ENCODE data around the gene IPO4. TPM values are rescaled to one million over a fixed set of nuclear protein-coding genes. Genes with fewer than 3 reads are reported as not detected.

Gene IPO4
- total RNA-seq, 2 donors from 2014 or later = 34.0 to 78.7 TPM

DNA sequence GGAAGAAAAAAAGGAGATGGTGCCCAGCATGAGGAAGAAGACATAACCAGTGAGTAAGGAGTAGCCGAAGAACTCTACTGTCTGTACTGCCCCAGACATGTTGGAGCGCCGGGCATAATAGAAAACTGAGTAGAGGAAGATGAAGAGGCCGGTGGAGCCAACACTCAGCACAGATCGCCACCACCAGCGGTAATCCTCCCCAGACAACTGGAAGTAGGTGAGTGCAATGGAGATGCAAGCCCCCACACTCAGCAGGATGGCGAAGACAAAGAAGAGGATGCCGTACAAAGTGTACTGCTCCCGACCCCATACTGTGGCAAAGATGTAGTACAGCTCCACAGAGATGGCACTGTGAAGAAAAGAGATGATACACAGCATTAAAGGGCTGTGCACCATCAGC is 844 bp upstream of the IPO4 start:
- Mint-ChIP-seq H3K4me1 (peaks cover 32% of the 10 kb centered on the region), H3K36me3 (ENCODE audit: low read depth) (peaks cover 65% of the 10 kb centered on the region), H3K27me3 (no peaks in the 10 kb centered on the region), H3K9me3 (no peaks in the 10 kb centered on the region), H3K4me3 (peak overlapping the region; percentile 84), H3K27ac (peak overlapping the region; percentile 77)
- ATAC-seq (replicated peaks) = no peak

DNA sequence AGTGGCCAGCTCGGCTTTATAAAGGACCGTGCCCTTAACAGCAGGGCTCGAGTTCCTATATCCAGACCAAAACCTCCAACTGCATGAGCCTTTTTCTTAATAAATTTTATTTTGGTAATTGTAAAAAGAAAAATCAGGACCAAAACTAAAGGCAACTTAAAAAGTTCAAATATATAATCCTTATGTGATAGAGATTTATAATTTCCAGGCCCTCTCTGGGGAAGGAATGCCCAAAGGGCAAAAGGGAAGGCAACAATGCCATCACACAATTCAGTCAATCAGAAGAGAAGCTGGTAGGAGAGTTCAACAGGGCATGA is 401 bp upstream of the IPO4 start:
- peak overlapping the region; percentile 77 for H3K27ac Mint-ChIP-seq
- peak overlapping the region; percentile 84 for H3K4me3 Mint-ChIP-seq
- no peaks in the 10 kb centered on the region for H3K9me3 Mint-ChIP-seq
- no peaks in the 10 kb centered on the region for H3K27me3 Mint-ChIP-seq
- H3K36me3 Mint-ChIP-seq (ENCODE audit: low read depth) = peaks cover 61% of the 10 kb centered on the region
- ATAC-seq (replicated peaks) = no peak
- peaks cover 28% of the 10 kb centered on the region for H3K4me1 Mint-ChIP-seq

DNA sequence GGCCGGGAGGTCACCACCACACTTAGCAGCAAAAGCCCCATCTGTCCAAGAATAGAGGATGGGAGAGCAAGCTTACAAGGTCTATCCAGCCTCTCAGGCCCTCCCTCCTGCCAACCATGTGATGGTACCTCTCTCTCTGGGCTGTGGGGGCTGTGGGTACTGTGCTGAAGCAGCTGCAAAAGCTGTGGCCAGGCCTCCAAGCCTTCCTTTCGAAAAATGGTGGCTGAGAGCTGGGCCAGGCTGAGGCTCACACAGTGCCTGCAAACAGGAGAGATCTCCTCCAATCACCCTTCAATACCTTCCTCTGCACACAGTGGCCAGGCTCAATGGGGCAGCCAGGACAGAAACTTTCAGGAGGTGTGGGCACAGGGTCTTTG is 1.1 kb downstream of the IPO4 start:
- Mint-ChIP-seq H3K36me3 (ENCODE audit: low read depth) (peaks cover 63% of the 10 kb centered on the region), H3K4me3 (peak overlapping the region; percentile 84), H3K27ac (peak overlapping the region; percentile 77), H3K27me3 (no peaks in the 10 kb centered on the region), H3K9me3 (no peaks in the 10 kb centered on the region), H3K4me1 (peaks cover 20% of the 10 kb centered on the region)
- no peak for ATAC-seq (replicated peaks)

DNA sequence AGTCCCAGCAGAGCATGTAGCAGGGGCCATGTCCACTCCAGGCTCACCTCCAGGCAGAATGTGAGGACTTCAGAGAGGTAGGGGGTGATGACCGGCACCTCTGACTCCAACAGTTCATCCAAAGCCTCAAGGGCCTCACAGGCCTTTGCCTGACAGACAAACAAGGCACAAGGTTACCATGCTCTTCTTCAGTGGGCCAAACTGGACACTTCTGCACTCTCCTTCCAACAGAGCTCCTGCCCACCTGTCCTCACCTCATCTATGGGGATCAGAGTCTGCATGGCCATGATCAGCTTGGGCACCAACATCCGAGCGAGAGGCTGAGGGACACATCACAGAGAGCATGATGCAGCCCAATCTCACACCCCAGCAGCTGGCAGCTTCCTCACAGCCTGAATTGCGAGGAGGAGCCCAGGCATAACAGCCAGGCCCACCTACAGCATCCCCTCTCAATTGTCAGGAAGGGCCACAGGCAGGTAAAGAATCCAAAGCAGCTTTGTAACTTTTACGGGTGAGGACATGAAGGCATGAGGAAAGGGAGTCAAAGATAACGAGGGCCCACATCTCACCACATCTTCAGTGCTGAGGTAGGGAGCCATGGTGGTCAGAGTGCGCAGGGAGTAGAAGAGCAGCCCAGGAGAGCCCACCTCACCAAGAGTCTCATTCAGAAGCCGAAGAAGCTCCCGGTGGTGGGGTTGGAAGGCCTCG is 1.6 kb downstream of the IPO4 start:
- Mint-ChIP-seq H3K36me3 (ENCODE audit: low read depth) (peaks cover 63% of the 10 kb centered on the region), H3K4me1 (peaks cover 15% of the 10 kb centered on the region), H3K9me3 (no peaks in the 10 kb centered on the region), H3K27me3 (no peaks in the 10 kb centered on the region), H3K27ac (peak overlapping the region; percentile 77), H3K4me3 (peak overlapping the region; percentile 84)
- ATAC-seq (replicated peaks) = no peak

DNA sequence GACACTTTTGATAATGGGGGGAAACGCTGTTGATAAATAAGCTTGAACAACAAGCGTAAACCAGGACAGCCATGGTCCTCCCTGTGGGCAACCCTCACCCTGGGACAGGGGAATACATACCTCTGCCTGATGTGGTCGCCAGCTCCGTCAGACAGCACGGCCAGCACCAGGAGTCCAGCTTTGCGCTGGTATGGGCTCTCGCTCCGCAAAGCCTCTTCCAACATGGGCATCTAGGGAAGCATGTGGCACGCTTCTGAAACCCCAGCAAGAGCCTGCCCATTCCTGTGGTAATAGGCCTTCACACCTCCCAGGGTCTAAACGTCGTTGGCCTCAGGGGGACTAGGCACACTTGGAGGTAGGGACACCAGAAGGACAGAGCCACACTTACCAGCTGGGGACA is 2.9 kb downstream of the IPO4 start:
- H3K4me1 Mint-ChIP-seq = peaks cover 15% of the 10 kb centered on the region
- no peak for ATAC-seq (replicated peaks)
- H3K27ac Mint-ChIP-seq = no peak overlapping the region
- H3K4me3 Mint-ChIP-seq = no peak overlapping the region
- H3K36me3 Mint-ChIP-seq (ENCODE audit: low read depth) = peaks cover 61% of the 10 kb centered on the region
- H3K27me3 Mint-ChIP-seq = no peaks in the 10 kb centered on the region
- H3K9me3 Mint-ChIP-seq = no peaks in the 10 kb centered on the region

DNA sequence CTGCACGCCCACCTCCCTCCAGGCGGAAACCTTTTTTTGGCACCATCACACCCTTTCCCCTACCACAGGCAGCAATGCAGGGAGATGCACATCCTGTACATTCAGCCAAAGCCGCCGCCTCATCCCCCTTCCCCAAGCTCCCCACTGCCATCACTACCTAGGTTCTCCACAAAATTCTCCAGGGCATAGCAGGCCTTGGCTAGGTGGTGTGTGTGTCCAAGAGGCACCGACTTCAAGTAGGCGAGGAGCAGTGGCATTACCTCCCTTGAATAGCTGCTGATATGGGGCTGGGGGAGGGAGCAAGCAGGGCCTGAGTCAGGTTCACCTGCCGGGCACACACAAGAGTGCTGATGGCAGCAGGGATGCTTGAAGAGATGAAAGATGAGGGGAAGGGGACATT is 3.6 kb downstream of the IPO4 start:
- Mint-ChIP-seq H3K4me3 (no peak overlapping the region), H3K36me3 (ENCODE audit: low read depth) (peaks cover 62% of the 10 kb centered on the region), H3K27ac (no peak overlapping the region)

DNA sequence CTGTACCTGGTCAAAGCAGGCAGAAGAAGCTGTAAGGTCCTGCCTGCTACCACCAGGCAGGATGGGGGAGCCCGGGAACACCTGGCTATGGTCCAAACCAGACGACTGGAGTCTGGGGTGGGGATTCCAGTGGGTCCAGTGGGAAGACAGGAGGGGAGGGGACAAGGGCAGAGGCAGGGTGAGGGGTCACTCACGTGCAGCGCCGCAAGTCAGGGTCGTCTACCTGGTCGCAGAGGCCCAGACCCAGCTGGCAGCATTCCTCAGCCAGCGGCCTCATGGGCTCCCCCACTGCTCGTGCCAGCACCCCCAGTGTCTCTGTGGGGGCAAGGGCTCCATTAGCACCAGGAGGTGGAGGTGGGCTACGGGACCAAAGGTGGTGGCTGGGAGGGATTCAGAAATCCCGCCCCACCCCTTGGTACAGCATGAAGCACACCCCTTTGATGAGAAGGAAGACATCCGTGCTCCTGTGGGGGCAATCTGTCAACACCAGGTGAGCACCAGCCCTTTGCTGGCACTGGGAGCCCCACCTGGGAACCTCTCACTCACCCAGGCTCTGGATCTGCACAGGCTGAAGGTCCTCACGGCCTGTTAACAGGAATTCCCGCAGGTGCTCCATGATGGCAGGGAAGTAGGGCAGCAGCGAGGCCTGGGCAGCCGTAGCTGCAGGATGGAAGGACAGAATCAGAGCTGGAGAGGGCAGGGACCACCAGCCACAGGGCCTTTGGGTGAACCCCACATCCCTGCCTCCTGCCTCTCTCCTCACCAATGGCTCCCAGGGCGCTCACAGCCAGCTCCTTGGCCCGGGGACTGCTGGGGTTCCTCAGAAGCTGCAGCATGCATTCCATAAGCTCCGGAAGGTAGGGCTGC is 4.3 kb downstream of the IPO4 start:
- H3K9me3 Mint-ChIP-seq = no peaks in the 10 kb centered on the region
- ATAC-seq (replicated peaks) = no peak
- H3K4me3 Mint-ChIP-seq = no peak overlapping the region
- H3K27me3 Mint-ChIP-seq = no peaks in the 10 kb centered on the region
- H3K27ac Mint-ChIP-seq = no peak overlapping the region
- H3K4me1 Mint-ChIP-seq = peaks cover 9% of the 10 kb centered on the region
- peaks cover 66% of the 10 kb centered on the region for H3K36me3 Mint-ChIP-seq (ENCODE audit: low read depth)

More for the DNA sequence above, 3.6 kb downstream of the IPO4 start:
- ATAC-seq (replicated peaks) = no peak
- Mint-ChIP-seq H3K4me1 (peaks cover 12% of the 10 kb centered on the region), H3K27me3 (no peaks in the 10 kb centered on the region), H3K9me3 (no peaks in the 10 kb centered on the region)

DNA sequence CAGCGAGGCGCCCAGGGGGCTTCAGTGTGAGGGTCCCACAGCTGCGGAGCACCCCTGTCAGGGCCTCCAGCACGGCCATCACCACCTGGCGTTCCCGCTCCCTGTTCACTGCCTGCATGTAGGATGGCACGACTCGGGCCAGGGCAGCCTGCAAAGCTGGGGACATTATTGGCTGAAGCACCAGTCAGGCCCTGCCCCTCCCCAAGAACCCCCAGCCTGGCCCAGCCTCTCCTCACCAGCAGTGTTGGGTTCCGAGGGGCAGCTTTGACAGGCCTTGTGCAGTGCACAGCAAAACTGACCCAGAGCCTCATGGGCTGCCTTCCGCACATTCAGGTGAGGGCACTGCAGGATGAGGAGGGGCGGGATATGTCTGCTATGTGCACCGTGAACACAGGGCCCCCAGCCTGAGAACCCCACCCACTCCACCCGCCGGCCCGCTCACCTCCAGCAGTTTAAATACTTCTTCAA is 5.6 kb downstream of the IPO4 start:
- H3K4me3 Mint-ChIP-seq = no peak overlapping the region
- no peaks in the 10 kb centered on the region for H3K9me3 Mint-ChIP-seq
- no peaks in the 10 kb centered on the region for H3K27me3 Mint-ChIP-seq
- H3K4me1 Mint-ChIP-seq = peaks cover 5% of the 10 kb centered on the region
- no peak for ATAC-seq (replicated peaks)
- H3K27ac Mint-ChIP-seq = peak overlapping the region; percentile 41
- peaks cover 76% of the 10 kb centered on the region for H3K36me3 Mint-ChIP-seq (ENCODE audit: low read depth)

DNA sequence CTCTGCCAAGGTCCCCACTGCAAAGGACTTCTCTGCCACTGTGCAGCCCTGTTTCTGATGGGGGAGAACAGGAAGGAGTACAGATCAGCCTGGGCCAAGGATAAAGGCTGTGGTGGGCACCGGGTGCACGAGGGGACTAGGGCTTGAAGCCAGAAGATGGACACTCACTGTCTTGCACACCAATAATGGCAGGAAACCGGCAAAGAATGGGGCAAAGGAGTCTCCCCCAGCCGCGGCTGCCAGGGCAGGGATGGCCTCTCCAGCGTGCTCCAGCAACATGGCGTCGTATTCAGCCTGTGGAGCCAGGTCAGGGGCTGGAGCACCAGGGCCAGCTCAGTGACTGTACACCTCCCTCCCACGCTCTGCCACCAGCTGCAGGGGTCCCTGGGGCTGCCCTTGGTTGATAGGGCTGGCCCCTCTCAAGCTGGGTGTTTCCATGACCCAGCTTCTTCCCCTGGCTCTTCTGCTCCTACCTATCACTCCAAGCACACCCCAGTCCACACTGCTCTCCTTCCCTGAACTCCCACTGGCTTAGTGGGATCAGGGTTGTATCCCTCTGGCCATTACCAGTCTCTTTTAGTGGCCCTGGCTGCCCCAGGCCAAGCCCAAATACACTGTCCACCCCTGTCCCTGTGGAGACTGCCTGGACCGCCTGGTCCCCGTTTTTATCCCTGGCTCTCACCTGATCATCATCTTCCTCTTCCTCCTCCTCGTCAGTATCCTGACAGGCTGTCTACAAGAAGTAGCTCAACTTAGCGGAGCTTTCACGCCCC is 6.3 kb downstream of the IPO4 start:
- Mint-ChIP-seq H3K27ac (no peak overlapping the region), H3K4me1 (peaks cover 4% of the 10 kb centered on the region)

DNA sequence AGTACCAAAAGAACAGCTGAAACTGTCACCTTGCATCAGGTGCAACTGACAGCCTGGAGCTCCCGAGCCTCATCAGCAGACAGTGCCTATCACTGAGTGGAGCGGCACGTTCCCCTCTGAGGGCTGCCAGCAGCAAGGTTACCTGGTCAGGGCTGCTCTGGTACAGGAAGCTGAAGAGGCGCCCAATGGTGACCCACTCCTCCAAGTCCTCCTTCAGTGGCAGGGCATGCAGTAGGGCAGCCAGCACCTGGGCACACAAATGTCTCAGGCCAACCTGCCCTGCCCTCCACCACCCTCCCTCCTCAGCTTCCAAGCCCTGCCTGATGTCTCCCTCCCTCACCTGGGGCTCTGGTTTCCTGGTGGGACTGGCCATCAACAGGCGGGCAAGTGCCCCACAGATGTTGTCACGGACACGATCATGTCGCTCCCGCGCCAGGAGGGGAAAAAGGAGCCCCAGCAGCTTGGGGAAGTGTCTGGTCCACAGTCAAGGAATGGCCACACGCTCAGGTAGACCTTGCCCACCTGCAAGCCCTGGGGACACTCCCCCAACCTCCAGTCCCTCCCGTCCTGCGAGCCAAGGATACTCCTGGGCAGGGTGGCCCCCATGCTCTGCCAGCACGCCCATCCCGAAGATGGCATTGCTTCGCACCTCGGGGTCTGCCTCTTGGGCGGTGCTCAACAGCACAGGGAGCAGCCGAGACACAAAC is 7.1 kb downstream of the IPO4 start:
- Mint-ChIP-seq H3K27me3 (no peaks in the 10 kb centered on the region), H3K4me1 (no peaks in the 10 kb centered on the region), H3K36me3 (ENCODE audit: low read depth) (peaks cover 85% of the 10 kb centered on the region), H3K4me3 (no peak overlapping the region), H3K27ac (no peak overlapping the region), H3K9me3 (no peaks in the 10 kb centered on the region)
- ATAC-seq (replicated peaks) = peak; percentile 8

More for the DNA sequence above, 6.3 kb downstream of the IPO4 start:
- Mint-ChIP-seq H3K4me3 (no peak overlapping the region), H3K9me3 (no peaks in the 10 kb centered on the region), H3K36me3 (ENCODE audit: low read depth) (peaks cover 82% of the 10 kb centered on the region), H3K27me3 (no peaks in the 10 kb centered on the region)
- no peak for ATAC-seq (replicated peaks)

DNA sequence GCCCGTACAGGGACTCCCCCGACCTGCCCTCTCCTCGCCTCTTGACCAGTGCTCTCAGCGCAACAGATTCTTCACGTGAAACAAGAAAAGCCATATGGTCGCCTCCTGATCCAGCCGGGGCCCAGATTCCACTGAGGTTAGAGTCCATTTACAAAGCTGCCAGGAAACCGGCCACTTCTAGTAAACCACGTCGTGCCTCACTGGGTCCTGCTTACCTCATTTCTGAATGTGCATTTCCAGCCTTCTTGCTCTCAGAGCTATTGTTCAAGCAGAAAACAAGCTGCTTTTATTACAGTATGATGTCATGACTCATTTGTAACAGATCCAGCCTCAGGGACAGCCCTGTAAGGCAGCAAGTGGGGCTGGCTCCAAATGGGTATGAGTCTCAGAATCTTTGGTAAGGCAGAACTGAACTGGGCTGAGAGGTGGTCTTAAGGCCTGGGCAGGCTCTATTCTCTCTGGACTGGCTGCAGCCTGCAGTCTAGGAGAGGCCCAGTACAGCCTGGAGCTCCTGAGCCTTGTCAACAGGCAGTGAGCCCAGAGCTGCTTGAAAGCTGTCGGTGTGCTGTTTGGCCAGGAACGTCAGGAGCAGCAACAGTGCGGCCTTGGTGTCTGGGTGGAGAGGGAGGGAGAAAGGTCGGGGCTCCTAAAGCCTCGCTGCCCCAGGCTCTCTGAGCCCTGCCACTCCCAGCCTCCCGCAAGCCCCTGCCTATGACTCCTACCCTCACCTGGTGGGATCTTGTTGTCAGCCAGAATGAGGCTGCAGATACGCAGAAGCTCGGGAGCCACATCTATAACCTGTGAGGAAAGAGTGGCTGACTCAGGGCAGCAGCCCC is 8.4 kb downstream of the IPO4 start:
- H3K4me1 Mint-ChIP-seq = no peaks in the 10 kb centered on the region
- ATAC-seq (replicated peaks) = no peak

DNA sequence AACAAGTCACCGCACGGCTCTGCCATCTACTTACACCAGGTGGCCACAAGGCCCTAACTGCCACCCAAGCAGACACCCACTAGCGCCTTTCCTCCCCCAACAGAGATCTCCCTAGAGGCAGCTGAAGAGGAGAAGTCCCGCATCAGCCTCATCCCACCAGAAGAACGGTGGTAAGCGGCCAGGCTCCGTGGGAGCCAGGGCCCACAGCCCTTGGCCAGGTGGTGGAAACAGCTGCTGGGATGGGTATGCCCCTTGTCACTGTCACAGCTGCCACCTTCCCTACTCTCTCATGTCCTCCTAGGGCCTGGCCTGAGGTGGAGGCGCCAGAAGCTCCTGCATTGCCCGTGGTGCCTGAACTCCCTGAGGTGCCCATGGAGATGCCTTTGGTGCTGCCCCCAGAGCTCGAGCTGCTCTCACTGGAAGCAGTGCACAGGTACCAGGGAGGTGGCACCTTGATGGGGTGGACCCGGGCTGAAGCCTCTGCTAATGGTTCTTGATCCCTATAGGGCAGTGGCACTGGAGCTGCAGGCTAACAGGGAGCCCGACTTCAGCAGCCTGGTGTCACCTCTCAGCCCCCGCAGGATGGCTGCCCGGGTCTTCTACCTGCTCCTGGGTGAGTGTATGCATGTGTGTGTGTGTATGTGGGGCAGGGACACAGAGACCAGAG is 9.2 kb downstream of the IPO4 start:
- Mint-ChIP-seq H3K27me3 (no peaks in the 10 kb centered on the region), H3K4me1 (no peaks in the 10 kb centered on the region), H3K36me3 (ENCODE audit: low read depth) (peaks cover 86% of the 10 kb centered on the region), H3K27ac (peak overlapping the region; percentile 5), H3K4me3 (no peak overlapping the region), H3K9me3 (no peaks in the 10 kb centered on the region)
- ATAC-seq (replicated peaks) = no peak

More for the DNA sequence above, 8.4 kb downstream of the IPO4 start:
- peak overlapping the region; percentile 5 for H3K27ac Mint-ChIP-seq
- H3K36me3 Mint-ChIP-seq (ENCODE audit: low read depth) = peaks cover 85% of the 10 kb centered on the region
- H3K9me3 Mint-ChIP-seq = no peaks in the 10 kb centered on the region
- no peak overlapping the region for H3K4me3 Mint-ChIP-seq
- no peaks in the 10 kb centered on the region for H3K27me3 Mint-ChIP-seq

Data from activated T-helper 17 cell treated with anti-CD3 and anti-CD28 coated beads, Interleukin-2, amount 50 U/mL, for 72 hours (primary cell).